Fibroblast of lung (primary cell): ENCODE data around the gene RETREG1.

Experiments
- CTCF ChIP-seq, 2 donors: IDR thresholded peaks in 1 of 2; conservative IDR thresholded peaks in 1 of 2; 1 replicate in 1 of 2; 2 replicates in 1 of 2; pipeline ENCODE4 v1.5.1; 2011 to 2012; ENCODE audit warnings: low read length in 2 of 2, control low read depth in 1 of 2, inconsistent platforms in 1 of 2, low read depth in 1 of 2, mild to moderate bottlenecking in 1 of 2
- EZH2 ChIP-seq: IDR thresholded peaks from 2 replicates; pipeline ENCODE4 v1.5.1; 2012; ENCODE audit warnings: low read length, control low read depth, mild to moderate bottlenecking; ENCODE audit errors: missing control alignments

GRCh38 chr5:16520841-16521240, 96.0 kb downstream of the RETREG1 start:
- TF ChIP-seq CTCF (conservative IDR thresholded peaks at IDR 0.05 in 1 of 2, IDR thresholded peaks at IDR 0.05 in 1 of 2; ENCODE audit: low read depth in 1 of 2, low read length in 2 of 2), result no peak
- TF ChIP-seq EZH2, result no peak
